Endodermal cell (in vitro differentiated cells): Measurements from ENCODE around the gene FAM81A. TPM values are rescaled to one million over a fixed set of nuclear protein-coding genes. Genes with fewer than 3 reads are reported as not detected.
A peak's percentile ranks its signal among the peaks of the same experiment; 100 is the strongest.

Experiments used
- DNase-seq: peaks from one replicate; pipeline ENCODE4 v3.0.0-alpha.2; 2017
- H3K27ac ChIP-seq: 2 replicates; pipeline ENCODE4 v1.5.1; 2013; ENCODE audit warnings: mild to moderate bottlenecking, low read depth, low read length, moderate library complexity
- H3K27me3 ChIP-seq: 2 replicates; pipeline ENCODE4 v1.6.1; 2013; ENCODE audit warnings: mild to moderate bottlenecking, low read length, moderate library complexity; ENCODE audit not compliant: insufficient read depth, control insufficient read depth, poor library complexity, severe bottlenecking
- H3K36me3 ChIP-seq: 2 replicates; pipeline ENCODE4 v1.7.0; 2013; ENCODE audit warnings: mild to moderate bottlenecking, low read length, moderate library complexity; ENCODE audit not compliant: control insufficient read depth, insufficient read depth
- H3K4me1 ChIP-seq: one replicate; pipeline ENCODE4 v1.7.0; 2013; ENCODE audit warnings: low read length; ENCODE audit not compliant: control insufficient read depth, insufficient read depth
- H3K4me3 ChIP-seq: 2 replicates; pipeline ENCODE4 v1.5.1; 2013; ENCODE audit warnings: mild to moderate bottlenecking, low read length, moderate library complexity
- H3K9ac ChIP-seq: 2 replicates; pipeline ENCODE4 v1.6.1; 2013; ENCODE audit warnings: mild to moderate bottlenecking, low read length, moderate library complexity; ENCODE audit not compliant: poor library complexity, severe bottlenecking; ENCODE audit errors: extremely low read depth
- H3K9me3 ChIP-seq: 2 replicates; pipeline ENCODE4 v1.6.1; 2013; ENCODE audit warnings: mild to moderate bottlenecking, low read length, moderate library complexity; ENCODE audit not compliant: control insufficient read depth
- H3K27ac Mint-ChIP-seq: 2 replicates; pipeline ENCODE4 v1.8.0; 2020; ENCODE audit warnings: mixed read lengths
- H3K27me3 Mint-ChIP-seq: 2 replicates; pipeline ENCODE4 v1.8.0; 2021; ENCODE audit warnings: mild to moderate bottlenecking, mixed read lengths; ENCODE audit not compliant: insufficient read depth
- H3K36me3 Mint-ChIP-seq: 2 replicates; pipeline ENCODE4 v1.8.0; 2020; ENCODE audit warnings: low read depth, mixed read lengths
- H3K4me1 Mint-ChIP-seq: 2 replicates; pipeline ENCODE4 v1.8.0; 2020; ENCODE audit warnings: mixed read lengths
- H3K4me3 Mint-ChIP-seq: 2 replicates; pipeline ENCODE4 v1.8.0; 2020; ENCODE audit warnings: mild to moderate bottlenecking, moderate library complexity, mixed read lengths
- H3K9me3 Mint-ChIP-seq: 2 replicates; pipeline ENCODE4 v1.8.0; 2020; ENCODE audit warnings: mild to moderate bottlenecking, mixed read lengths
- WGBS, 2 experiments: methylation state at CpG; one replicate each; pipeline versions ENCODE4 v1.1.5 to v1.1.7; 2013; ENCODE audit warnings: missing lambda C conversion rate in 2 of 2, mixed read lengths in 1 of 2; ENCODE audit not compliant: insufficient coverage in 1 of 2, insufficient read length in 1 of 2; 5-methylcytosine and 5-hydroxymethylcytosine counted together
- total RNA-seq, 2 donors: library from RNA; stranded (reverse); fragmentation: NEBNext Ultra II Directional in 1 of 2; extraction: Animal tissue kit (Norgen Biotek cat#: 25700) in 1 of 2; gene quantifications; 2 replicates in 1 of 2; 3 replicates in 1 of 2; pipeline ENCODE4 v1.2.1, GENCODE V29; 2021
- TF ChIP-seq, protein P1 (sequence below): fragments of 200-600 bp; sonication (generic); conservative IDR thresholded peaks from 2 replicates; pipeline ENCODE4 v1.5.0; 2021; ENCODE audit warnings: antibody characterized with exemption, mild to moderate bottlenecking

FAM81A gene
- total RNA-seq, 2 donors from 2014 or later, result 0.35 to 0.88 TPM

GRCh38 chr15:59434481-59434880 is 3.5 kb upstream of the FAM81A start:
- 73 to 83% methylated on average over 3 to 4 of the region's 4 CpGs for WGBS, 2 experiments
- Histone ChIP-seq H3K27me3 (peaks cover 60% of the 10 kb centered on the region), H3K36me3 (no peaks in the 10 kb centered on the region), H3K27ac (no peak overlapping the region), H3K9ac (no peak overlapping the region), H3K4me1 (no peaks in the 10 kb centered on the region), H3K4me3 (no peak overlapping the region), H3K9me3 (no peaks in the 10 kb centered on the region)
- H3K9me3 Mint-ChIP-seq, result peaks cover 3% of the 10 kb centered on the region
- TF ChIP-seq, protein P1, sequence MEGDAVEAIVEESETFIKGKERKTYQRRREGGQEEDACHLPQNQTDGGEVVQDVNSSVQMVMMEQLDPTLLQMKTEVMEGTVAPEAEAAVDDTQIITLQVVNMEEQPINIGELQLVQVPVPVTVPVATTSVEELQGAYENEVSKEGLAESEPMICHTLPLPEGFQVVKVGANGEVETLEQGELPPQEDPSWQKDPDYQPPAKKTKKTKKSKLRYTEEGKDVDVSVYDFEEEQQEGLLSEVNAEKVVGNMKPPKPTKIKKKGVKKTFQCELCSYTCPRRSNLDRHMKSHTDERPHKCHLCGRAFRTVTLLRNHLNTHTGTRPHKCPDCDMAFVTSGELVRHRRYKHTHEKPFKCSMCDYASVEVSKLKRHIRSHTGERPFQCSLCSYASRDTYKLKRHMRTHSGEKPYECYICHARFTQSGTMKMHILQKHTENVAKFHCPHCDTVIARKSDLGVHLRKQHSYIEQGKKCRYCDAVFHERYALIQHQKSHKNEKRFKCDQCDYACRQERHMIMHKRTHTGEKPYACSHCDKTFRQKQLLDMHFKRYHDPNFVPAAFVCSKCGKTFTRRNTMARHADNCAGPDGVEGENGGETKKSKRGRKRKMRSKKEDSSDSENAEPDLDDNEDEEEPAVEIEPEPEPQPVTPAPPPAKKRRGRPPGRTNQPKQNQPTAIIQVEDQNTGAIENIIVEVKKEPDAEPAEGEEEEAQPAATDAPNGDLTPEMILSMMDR, result no peak
- no peak overlapping the region for H3K4me3 Mint-ChIP-seq
- H3K27me3 Mint-ChIP-seq, result peaks cover 55% of the 10 kb centered on the region
- DNase-seq, result no peak
- H3K27ac Mint-ChIP-seq, result no peak overlapping the region
- no peaks in the 10 kb centered on the region for H3K36me3 Mint-ChIP-seq
- peaks cover 9% of the 10 kb centered on the region for H3K4me1 Mint-ChIP-seq

DNA sequence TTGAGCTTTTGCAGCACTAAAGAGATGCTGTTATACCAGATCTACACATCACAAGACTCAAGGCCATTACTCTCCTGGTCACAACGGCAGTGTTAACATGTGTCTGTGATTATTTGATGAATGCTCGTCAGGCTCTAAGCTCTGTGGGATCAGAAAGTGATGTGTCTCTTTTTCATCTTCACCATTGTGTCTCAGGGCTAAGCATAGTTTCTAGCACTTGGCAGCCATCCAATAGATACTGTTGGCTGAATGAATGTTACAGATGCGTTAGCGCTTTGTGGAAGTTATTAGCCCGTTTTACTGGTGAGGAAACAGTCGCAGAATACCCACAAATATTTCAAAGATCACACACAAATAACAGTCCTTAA is 1.2 kb upstream of the FAM81A start:
- TF ChIP-seq, protein P1, result no peak
- Mint-ChIP-seq H3K27ac (no peak overlapping the region), H3K4me1 (peaks cover 9% of the 10 kb centered on the region), H3K9me3 (no peaks in the 10 kb centered on the region), H3K27me3 (peaks cover 76% of the 10 kb centered on the region), H3K36me3 (no peaks in the 10 kb centered on the region), H3K4me3 (peak overlapping the region; percentile 68)
- no peaks in the 10 kb centered on the region for H3K36me3 ChIP-seq
- peak overlapping the region; percentile 90 for H3K4me3 ChIP-seq
- no peaks in the 10 kb centered on the region for H3K4me1 ChIP-seq
- H3K27me3 ChIP-seq, result peaks cover 79% of the 10 kb centered on the region
- DNase-seq, result no peak
- no peak overlapping the region for H3K27ac ChIP-seq
- H3K9me3 ChIP-seq, result no peaks in the 10 kb centered on the region
- WGBS, 2 experiments, result 46 to 57% methylated on average over 4 to 6 of the region's 6 CpGs
- no peak overlapping the region for H3K9ac ChIP-seq

GRCh38 chr15:59437142-59437816 is 707 bp upstream of the FAM81A start:
- Histone ChIP-seq H3K9ac (no peak overlapping the region), H3K27me3 (peaks cover 79% of the 10 kb centered on the region), H3K9me3 (no peaks in the 10 kb centered on the region), H3K4me1 (no peaks in the 10 kb centered on the region), H3K27ac (no peak overlapping the region), H3K4me3 (peak overlapping the region; percentile 90), H3K36me3 (no peaks in the 10 kb centered on the region)
- Mint-ChIP-seq H3K9me3 (no peaks in the 10 kb centered on the region), H3K36me3 (no peaks in the 10 kb centered on the region), H3K4me3 (peak overlapping the region; percentile 68), H3K27ac (no peak overlapping the region), H3K27me3 (peaks cover 77% of the 10 kb centered on the region), H3K4me1 (peaks cover 9% of the 10 kb centered on the region)
- 5 to 10% methylated on average over 10 to 28 of the region's 30 CpGs for WGBS, 2 experiments
- TF ChIP-seq, protein P1, result no peak
- peak; percentile 52 for DNase-seq
